ENCODE data around the gene ZNF593OS.

GRCh38 chr1:26122988-26123973 lies 48.4 kb downstream of the ZNF593OS start:
- TF ChIP-seq CTCF (IDR thresholded peaks at IDR 0.05; ENCODE audit: low read depth, low read length, missing input control) = no peak
- TF ChIP-seq EGR1 (IDR thresholded peaks at IDR 0.05; ENCODE audit: low read depth in 2 of 2) = no peak
- TF ChIP-seq, protein P1, sequence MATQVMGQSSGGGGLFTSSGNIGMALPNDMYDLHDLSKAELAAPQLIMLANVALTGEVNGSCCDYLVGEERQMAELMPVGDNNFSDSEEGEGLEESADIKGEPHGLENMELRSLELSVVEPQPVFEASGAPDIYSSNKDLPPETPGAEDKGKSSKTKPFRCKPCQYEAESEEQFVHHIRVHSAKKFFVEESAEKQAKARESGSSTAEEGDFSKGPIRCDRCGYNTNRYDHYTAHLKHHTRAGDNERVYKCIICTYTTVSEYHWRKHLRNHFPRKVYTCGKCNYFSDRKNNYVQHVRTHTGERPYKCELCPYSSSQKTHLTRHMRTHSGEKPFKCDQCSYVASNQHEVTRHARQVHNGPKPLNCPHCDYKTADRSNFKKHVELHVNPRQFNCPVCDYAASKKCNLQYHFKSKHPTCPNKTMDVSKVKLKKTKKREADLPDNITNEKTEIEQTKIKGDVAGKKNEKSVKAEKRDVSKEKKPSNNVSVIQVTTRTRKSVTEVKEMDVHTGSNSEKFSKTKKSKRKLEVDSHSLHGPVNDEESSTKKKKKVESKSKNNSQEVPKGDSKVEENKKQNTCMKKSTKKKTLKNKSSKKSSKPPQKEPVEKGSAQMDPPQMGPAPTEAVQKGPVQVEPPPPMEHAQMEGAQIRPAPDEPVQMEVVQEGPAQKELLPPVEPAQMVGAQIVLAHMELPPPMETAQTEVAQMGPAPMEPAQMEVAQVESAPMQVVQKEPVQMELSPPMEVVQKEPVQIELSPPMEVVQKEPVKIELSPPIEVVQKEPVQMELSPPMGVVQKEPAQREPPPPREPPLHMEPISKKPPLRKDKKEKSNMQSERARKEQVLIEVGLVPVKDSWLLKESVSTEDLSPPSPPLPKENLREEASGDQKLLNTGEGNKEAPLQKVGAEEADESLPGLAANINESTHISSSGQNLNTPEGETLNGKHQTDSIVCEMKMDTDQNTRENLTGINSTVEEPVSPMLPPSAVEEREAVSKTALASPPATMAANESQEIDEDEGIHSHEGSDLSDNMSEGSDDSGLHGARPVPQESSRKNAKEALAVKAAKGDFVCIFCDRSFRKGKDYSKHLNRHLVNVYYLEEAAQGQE (IDR thresholded peaks at IDR 0.05) = no peak
- TF ChIP-seq, protein P2, sequence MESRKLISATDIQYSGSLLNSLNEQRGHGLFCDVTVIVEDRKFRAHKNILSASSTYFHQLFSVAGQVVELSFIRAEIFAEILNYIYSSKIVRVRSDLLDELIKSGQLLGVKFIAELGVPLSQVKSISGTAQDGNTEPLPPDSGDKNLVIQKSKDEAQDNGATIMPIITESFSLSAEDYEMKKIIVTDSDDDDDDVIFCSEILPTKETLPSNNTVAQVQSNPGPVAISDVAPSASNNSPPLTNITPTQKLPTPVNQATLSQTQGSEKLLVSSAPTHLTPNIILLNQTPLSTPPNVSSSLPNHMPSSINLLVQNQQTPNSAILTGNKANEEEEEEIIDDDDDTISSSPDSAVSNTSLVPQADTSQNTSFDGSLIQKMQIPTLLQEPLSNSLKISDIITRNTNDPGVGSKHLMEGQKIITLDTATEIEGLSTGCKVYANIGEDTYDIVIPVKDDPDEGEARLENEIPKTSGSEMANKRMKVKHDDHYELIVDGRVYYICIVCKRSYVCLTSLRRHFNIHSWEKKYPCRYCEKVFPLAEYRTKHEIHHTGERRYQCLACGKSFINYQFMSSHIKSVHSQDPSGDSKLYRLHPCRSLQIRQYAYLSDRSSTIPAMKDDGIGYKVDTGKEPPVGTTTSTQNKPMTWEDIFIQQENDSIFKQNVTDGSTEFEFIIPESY (IDR thresholded peaks at IDR 0.05) = no peak
- TF ChIP-seq YY1 (IDR thresholded peaks at IDR 0.05) = no peak
- TF ChIP-seq FOXA1 (IDR thresholded peaks at IDR 0.05) = no peak
- no peak for TF ChIP-seq MAX (IDR thresholded peaks at IDR 0.05)
- TF ChIP-seq HNF4A (conservative IDR thresholded peaks at IDR 0.05) = no peak
- no peak for TF ChIP-seq RAD21 (IDR thresholded peaks at IDR 0.05)
- TF ChIP-seq TAF1 (conservative IDR thresholded peaks at IDR 0.05) = no peak
- no peak for TF ChIP-seq RXRA (IDR thresholded peaks at IDR 0.05)
- no peak for TF ChIP-seq SP1 (IDR thresholded peaks at IDR 0.05)
- TF ChIP-seq NR2F2 (IDR thresholded peaks at IDR 0.05) = no peak
- no peak for TF ChIP-seq JUND (IDR thresholded peaks at IDR 0.05)

Measured in liver (tissue), 3 donors.